IMR-90 (cell line): ENCODE measurements around the gene RPS3A.

Experiments used
- BHLHE40 ChIP-seq: fragments of 150-350 bp; IDR thresholded peaks from 2 replicates; pipeline ENCODE4 v1.6.1; 2016; ENCODE audit warnings: mild to moderate bottlenecking, low read depth, low read length
- CEBPB ChIP-seq: IDR thresholded peaks from 2 replicates; pipeline ENCODE4 v1.6.1; 2012; ENCODE audit warnings: low read depth, low read length, improper control_type of control experiment
- CHD1 ChIP-seq: IDR thresholded peaks from 2 replicates; pipeline ENCODE4 v1.6.1; 2012; ENCODE audit warnings: low read depth, low read length, improper control_type of control experiment
- FOS ChIP-seq: fragments of 150-350 bp; IDR thresholded peaks from 2 replicates; pipeline ENCODE4 v1.6.1; 2016; ENCODE audit warnings: low read depth, low read length
- MAZ ChIP-seq: IDR thresholded peaks from 2 replicates; pipeline ENCODE4 v1.6.1; 2012; ENCODE audit warnings: low read depth, mild to moderate bottlenecking, low read length, improper control_type of control experiment, moderate library complexity, borderline replicate concordance
- POLR2A ChIP-seq: IDR thresholded peaks from 2 replicates; pipeline ENCODE4 v1.6.1; 2012; ENCODE audit warnings: mild to moderate bottlenecking, low read depth, low read length
- RAD21 ChIP-seq: IDR thresholded peaks from 2 replicates; pipeline ENCODE4 v1.6.1; 2012; ENCODE audit warnings: low read length, improper control_type of control experiment
- RCOR1 ChIP-seq: IDR thresholded peaks from 2 replicates; pipeline ENCODE4 v1.6.1; 2012; ENCODE audit warnings: mild to moderate bottlenecking, low read length, improper control_type of control experiment; ENCODE audit not compliant: insufficient replicate concordance
- RFX5 ChIP-seq: IDR thresholded peaks from 2 replicates; pipeline ENCODE4 v1.8.0; 2012; ENCODE audit warnings: low read depth, mild to moderate bottlenecking, low read length, moderate library complexity
- SMC3 ChIP-seq: fragments of 150-350 bp; IDR thresholded peaks from 2 replicates; pipeline ENCODE4 v1.6.1; 2016; ENCODE audit warnings: low read depth, mild to moderate bottlenecking, antibody characterized with exemption, low read length, moderate library complexity
- USF2 ChIP-seq: fragments of 150-350 bp; IDR thresholded peaks from 2 replicates; pipeline ENCODE4 v1.6.1; 2017; ENCODE audit warnings: mild to moderate bottlenecking, antibody characterized with exemption, low read length, low read depth
- TF ChIP-seq, protein P1 (sequence below): conservative IDR thresholded peaks from 2 replicates; pipeline ENCODE4 v1.5.1; 2012; ENCODE audit warnings: mild to moderate bottlenecking, low read depth, low read length, improper control_type of control experiment

GRCh38 chr4:151152028-151152427 lies 52.6 kb downstream of the RPS3A start:
- TF ChIP-seq, protein P1, sequence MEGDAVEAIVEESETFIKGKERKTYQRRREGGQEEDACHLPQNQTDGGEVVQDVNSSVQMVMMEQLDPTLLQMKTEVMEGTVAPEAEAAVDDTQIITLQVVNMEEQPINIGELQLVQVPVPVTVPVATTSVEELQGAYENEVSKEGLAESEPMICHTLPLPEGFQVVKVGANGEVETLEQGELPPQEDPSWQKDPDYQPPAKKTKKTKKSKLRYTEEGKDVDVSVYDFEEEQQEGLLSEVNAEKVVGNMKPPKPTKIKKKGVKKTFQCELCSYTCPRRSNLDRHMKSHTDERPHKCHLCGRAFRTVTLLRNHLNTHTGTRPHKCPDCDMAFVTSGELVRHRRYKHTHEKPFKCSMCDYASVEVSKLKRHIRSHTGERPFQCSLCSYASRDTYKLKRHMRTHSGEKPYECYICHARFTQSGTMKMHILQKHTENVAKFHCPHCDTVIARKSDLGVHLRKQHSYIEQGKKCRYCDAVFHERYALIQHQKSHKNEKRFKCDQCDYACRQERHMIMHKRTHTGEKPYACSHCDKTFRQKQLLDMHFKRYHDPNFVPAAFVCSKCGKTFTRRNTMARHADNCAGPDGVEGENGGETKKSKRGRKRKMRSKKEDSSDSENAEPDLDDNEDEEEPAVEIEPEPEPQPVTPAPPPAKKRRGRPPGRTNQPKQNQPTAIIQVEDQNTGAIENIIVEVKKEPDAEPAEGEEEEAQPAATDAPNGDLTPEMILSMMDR, result no peak
- TF ChIP-seq MAZ (no peak), BHLHE40 (no peak), POLR2A (no peak), FOS (no peak), USF2 (no peak), SMC3 (no peak), RCOR1 (no peak), RAD21 (no peak), CHD1 (no peak), CEBPB (no peak), RFX5 (no peak)
